Hindlimb muscle (tissue), 1 donor: ENCODE measurements around the gene EPS8L2. TPM values are rescaled to one million over a fixed set of nuclear protein-coding genes. Genes with fewer than 3 reads are reported as not detected.

Experiments
- DNase-seq: peaks from one replicate; pipeline ENCODE4 v3.0.0-alpha.2; 2013
- polyA plus RNA-seq: library from polyadenylated mRNA; unstranded; fragments of 120-200 nt; gene quantifications from one replicate; pipeline ENCODE4 v1.2.1, GENCODE V29; 2013; ENCODE audit not compliant: insufficient read length

The EPS8L2 gene
- polyA plus RNA-seq, 1 donor: 3.7 TPM

- DNase-seq: no peak
Observed at GRCh38 chr11:763073-763463, 57.0 kb downstream of the EPS8L2 start.

- no peak for DNase-seq
Observed at GRCh38 chr11:763549-764321, 57.7 kb downstream of the EPS8L2 start.

- DNase-seq: no peak
Observed at GRCh38 chr11:764322-765024, 58.4 kb downstream of the EPS8L2 start.

GRCh38 chr11:765025-765801 is 59.2 kb downstream of the EPS8L2 start:
- no peak for DNase-seq

- no peak for DNase-seq
Observed at GRCh38 chr11:765802-766091, 59.7 kb downstream of the EPS8L2 start.

GRCh38 chr11:766106-766935 is 60.3 kb downstream of the EPS8L2 start:
- DNase-seq: no peak

- DNase-seq: no peak
Observed at GRCh38 chr11:766936-767210, 60.8 kb downstream of the EPS8L2 start.

- DNase-seq: no peak
Observed at GRCh38 chr11:767238-767637, 61.2 kb downstream of the EPS8L2 start.

GRCh38 chr11:769887-770641 is 64.0 kb downstream of the EPS8L2 start:
- DNase-seq: no peak

- no peak for DNase-seq
Observed at GRCh38 chr11:770642-771616, 64.9 kb downstream of the EPS8L2 start.

GRCh38 chr11:771617-772204 is 65.7 kb downstream of the EPS8L2 start:
- no peak for DNase-seq

- no peak for DNase-seq
Observed at GRCh38 chr11:772429-773390, 66.7 kb downstream of the EPS8L2 start.

- no peak for DNase-seq
Observed at GRCh38 chr11:773425-773824, 67.4 kb downstream of the EPS8L2 start.

- no peak for DNase-seq
Observed at GRCh38 chr11:773830-774229, 67.8 kb downstream of the EPS8L2 start.

- no peak for DNase-seq
Observed at GRCh38 chr11:774873-775592, 69.0 kb downstream of the EPS8L2 start.

- no peak for DNase-seq
Observed at GRCh38 chr11:776263-776560, 70.2 kb downstream of the EPS8L2 start.

GRCh38 chr11:776561-777287 is 70.7 kb downstream of the EPS8L2 start:
- DNase-seq: no peak
